Stimulated activated CD8-positive, alpha-beta memory T cell treated with anti-CD3 and anti-CD28 coated beads, Interleukin-15, amount 100 ng/mL, for 1 hour (primary cell): ENCODE measurements around the gene HGF.

Source experiments
- DNase-seq: peaks from one replicate; pipeline ENCODE4 v3.0.0-alpha.2; 2020; ENCODE audit warnings: low read depth

Gene HGF

DNA sequence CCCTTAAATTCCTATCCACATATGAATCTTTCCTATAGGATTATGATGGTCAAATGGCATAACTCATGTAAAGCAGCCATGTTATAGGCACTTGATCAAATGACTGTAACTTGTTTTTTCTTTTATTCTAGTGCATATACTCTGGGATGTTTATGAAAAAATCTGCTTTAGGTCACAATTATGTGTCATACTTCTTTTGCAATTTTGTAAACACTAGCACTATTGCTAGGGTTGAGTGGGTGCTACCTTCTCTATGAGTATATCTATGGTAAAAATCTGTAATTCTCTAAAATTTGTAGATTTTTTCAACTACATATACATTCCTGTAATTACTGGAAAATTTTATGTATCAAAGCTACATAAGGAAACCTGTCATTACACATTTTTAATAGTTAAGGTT, 50.0 kb downstream of the HGF start:
- no peak for DNase-seq

DNA sequence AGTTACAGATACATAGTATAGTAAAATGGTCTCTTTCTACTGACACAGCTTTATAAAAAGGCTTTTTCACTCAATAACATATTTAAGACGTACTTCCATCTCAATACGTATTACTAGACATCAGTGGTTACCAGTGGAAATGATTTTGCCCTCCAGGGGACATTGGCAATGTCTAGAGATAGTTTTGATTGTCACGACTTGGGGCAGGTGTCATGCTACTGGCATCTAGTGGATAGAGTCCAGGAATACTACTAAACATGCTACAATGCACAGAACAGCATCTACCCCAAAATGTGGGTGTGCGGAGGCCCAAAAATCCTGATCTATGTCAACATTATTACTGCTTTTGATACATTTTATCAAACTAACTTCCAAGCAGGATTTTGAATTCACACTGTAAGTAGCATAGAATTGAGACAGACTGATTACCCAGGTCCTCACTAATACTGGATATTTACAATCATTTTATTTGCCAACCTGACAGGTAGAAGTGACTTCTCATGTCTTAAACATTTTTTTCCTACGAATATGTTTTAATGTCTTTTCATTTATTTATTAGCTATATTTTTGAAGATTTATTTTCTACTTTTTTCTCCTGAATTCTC, 53.8 kb downstream of the HGF start:
- DNase-seq, result no peak

DNA sequence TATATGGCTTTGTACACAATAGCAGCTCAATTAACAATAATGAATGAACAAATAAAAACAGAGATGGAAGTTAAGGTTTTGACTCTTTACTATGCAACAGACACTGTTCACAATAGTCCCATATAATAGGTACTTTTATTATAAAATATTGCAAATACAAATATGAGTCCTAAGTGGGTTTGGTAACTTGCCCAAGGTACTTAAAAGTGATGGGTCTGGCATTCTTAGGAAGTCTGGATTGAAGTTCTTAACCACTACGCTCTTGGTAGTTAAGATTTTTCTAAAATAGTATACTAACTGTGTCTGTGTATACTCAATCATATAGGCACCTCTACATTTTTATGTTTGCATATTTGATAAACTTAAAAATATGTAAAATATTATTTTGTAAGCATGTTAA, 55.5 kb downstream of the HGF start:
- DNase-seq, result no peak

DNA sequence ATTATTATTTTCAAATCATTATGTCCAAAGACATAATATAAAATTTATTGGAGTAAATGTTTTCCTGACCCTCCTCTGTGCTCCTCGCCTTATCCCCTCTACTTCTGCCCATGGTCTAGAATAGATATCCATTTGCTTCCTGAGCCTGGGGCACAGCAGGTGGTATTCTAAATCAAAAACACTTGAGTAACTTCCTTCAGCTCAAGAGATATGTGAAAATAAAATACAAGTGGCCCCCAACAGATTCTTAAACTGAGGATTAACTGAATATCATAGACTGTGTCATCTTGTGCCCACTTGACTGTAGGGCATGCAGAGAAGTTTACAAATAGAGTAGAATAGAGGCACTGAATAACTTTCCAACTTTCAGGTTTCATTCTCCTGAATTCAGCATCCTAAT, 59.1 kb downstream of the HGF start:
- DNase-seq, result no peak

DNA sequence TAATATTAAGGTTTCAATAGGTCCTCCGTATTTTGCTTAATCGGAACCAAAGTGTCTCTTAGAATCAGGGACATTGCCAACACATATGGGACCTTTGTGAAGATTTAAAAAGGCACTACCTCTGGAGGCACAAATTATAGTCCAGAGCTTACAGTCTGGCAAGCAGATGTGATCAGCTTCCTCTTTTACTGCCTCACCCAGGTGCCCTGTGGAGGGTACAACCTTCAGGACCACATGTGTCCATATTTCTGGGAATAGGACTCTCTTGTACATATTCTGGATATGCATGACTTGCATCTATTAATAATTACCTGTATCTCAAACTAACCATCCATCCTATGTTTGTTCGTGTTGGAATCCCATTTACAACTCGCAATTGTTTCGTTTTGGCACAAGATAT, 60.0 kb downstream of the HGF start:
- DNase-seq, result no peak

DNA sequence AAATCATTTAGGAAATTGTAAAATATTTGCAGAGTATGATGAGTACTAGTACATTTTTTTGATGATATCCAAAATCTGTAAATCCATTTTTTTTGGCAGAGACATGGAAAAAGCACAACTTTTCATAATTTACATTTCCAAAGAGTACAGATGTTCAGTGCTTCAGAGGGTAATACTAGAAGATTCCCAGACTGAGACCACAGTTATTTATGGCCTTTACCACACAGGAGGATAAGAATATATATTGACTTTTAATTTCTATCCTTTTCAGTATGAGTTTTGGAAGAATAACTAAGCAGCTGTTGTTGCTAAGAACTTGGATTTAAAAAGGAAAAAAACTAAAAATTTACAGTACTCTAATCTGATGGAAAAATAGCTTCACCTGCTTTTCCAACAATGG, 61.9 kb downstream of the HGF start:
- DNase-seq, result no peak

DNA sequence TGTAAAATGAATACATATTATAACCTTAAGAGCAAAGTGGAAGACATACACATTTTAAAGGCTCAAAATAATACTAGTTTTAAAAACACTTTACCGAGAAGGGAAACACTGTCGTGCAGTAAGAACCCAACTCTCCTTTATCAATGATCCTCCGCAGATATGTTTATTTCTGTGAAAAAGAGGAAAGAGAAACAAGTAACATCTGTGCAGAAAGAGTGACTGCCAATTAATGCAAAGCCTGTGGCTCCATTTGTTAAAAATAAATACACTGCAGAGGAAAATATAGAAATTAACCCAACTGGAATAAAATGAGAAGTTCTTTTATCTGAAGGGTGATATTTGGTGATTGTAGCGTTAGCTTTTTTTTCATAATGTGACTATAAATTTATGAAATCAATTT, 62.7 kb downstream of the HGF start:
- DNase-seq, result no peak

DNA sequence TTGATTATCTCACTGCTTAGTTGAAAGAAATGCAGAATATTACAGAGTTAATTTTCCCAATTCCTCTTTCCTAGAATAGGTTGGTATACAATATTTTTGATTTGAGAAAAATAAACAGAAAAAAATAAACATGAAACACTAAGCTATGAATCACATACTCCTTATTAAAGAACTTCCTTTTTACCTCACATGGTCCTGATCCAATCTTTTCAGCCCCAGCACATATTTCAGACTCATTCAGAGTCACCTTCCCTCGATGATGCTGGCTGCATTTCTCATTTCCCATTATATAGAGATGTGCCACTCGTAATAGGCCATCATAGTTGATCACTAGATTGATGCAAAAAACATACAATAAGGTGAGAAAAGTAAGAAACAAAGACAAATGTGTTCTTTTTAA, 64.6 kb downstream of the HGF start:
- no peak for DNase-seq

DNA sequence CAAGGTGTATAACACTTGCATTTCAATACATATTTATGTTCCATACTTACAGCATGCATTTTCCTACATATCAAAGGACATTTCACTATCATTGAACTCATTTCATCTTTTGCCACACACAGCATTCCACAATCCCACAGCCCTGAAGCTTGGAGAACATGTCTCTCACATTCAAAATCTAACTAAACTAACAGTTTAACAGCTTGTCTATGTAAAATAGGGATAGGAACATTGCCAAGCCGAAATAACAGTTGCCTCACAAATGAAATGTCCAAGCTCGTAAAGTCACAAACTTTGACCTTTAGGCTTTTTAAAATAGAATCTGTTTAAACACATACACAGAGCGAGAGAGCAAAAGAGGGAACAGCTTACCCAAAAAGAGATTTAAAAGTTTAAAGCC, 65.3 kb downstream of the HGF start:
- no peak for DNase-seq

DNA sequence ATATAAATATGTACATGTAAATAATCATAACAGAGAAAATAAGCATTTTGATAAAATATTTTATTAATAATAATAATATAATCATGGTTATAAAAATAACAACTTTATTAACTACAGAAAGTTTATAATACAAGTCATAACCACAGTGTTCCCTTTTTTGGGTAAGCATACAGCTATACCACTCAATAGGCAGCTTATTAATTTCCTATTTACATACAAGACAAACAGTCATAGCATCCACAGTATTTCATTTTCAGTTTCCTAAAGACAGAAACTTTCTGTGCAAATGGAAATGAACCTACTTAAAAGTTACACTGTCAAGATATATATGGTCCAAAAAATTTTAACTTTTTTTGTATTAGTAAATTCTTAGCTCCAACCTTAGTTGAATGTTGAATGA, 70.9 kb downstream of the HGF start:
- DNase-seq, result no peak

DNA sequence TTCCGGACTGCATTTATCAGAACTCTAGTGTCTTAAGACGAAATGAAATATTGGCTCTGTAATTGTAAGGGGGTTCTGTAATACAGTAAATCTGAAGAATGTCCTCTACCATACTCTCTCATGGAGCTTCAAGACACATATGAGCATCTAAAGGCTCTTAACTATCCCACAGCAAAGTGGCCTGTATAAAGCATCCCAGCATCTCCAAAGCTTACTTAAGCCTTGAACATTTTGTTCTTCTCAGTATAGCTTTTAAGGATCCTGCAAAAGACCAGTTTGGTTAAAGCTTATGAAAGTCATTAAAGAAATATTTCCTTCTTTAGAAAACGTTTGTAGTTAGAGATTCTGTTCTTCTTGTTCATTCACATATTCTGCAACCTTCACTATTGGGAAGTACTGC, 75.1 kb downstream of the HGF start:
- no peak for DNase-seq

DNA sequence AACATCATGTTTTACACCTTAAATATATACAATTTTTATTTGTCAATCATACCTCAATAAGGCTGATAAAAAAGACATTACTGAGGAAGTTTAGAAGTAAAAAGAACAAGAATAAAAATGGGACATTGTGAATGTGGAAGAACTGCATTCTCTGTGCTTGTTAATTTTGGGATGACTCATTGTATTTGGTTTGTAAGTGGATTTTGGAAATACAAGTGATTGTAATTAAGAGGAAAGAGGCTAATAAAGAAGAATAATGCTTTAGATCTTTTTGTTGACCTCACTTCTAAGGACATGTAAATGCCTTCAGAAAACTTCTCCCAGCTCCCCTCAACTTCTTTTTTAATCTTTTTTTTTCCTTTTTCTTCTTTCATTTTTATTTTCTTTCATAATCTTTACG, 76.0 kb downstream of the HGF start:
- DNase-seq, result no peak

DNA sequence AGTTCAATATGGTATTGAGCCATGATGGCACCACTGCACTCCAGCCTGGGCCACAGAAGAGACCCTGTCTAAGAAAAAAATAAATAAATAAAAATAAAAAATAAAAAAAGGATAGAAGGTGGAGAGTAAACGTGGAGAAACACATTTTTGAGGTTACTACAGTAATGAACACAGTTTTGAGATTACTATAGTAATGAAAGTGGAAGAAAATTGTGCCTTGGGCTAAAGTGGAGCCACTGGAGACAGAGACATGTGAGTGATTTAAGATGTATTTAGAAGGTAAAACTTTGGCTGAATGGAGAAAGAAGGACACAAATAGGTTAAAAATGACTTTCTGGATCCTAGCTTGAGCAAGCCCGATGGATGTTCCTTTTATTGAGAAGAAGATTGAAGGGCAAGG, 76.8 kb downstream of the HGF start:
- no peak for DNase-seq

DNA sequence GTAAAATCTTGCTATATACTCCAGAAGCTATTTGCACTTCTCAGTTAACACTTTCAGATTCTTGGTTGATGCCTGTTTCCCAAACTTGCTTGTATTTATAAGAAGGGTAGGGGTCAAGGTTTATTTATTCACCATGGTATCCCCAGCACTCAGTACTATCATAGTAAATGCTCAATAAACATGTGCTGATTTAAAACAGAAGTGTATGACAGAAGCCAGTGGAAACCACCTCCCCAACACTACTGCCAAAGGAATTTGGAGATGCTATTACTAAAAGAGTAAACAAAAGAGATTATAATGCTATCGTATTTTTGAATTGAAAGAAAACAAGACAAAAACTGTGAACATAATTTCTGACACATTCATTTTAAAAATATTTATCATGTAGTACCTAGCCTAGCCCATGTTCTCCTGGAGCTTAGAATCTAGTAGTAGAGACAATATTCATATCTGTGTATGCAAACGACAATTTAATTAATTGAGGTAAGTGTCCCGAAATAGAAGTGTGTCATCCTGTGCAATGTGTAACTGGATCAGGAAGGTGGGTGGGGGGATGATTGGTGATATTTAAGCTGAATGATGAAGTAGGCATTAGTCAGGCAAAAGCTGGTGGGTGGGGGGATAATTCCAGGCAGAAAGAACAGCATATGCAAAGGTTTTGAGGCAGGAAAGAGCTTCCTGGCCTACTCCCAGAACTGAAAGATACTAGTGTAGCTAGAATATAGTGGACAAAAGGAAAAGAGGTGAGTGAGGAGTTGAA, 77.5 kb downstream of the HGF start:
- DNase-seq, result no peak

DNA sequence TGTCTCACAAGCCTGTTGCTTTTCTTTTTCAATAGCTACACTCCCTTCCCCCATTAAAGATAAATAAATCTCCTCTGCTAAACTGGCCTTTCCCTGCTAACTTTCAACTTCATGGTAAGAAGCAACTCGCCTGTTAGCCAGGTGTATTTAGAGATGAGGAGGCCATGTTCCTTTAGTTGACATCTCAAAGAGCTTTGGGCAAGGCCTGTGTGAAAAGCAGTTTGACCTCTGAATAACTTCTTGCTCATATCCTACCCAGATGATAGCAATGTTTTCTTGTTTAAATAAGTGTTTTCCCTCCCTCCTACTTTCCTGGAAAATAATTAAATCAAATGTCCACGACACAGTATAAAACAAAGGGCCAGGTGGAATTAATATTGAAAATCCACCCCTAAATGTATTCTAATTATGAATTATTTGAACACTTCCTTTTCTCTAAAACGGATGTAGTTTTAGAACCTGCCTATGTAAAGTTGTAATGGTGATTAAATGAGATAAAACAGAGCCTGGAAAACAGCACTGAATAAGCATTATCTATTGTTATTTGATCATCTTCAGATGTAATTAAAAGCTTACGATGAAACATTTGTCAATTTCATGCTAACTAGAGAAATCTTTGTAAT, 78.5 kb downstream of the HGF start:
- no peak for DNase-seq

DNA sequence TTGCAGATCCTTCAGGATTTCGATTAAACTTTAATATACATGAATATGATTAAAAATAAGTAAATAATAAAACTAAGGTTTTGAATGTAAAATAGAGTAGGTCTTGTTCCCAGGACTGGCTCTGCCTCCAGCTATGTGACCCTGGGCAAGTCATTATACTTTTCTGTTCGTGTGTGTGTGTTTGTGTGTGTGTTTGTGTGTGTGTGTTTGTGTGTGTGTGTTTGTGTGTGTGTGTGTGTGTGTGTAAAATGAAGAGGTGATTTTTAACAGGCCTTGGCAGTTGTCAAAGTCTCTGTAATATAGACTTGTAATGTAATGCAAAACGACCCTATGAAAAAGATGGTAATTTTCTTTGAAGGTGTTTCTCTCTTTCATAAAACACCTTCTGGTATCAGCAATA, 79.2 kb downstream of the HGF start:
- DNase-seq, result no peak

DNA sequence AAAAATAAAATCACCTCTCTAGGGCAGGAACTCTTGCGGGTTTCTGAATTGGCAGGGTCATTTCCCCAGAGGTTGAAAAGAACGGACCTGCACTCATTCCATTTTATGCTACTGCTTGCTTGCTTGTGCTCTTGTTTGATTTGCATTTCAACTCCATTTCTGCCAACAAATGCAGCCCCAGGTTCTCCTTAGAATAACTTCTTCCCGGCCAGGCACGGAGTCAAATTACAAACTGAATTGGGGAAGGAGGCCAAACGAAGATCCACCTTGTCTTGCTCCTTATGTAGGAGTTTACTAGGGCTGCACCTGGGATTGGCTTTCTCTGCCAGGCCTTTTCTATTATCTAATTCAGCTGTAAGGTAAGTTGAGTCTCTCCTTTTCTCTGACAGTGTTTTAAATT, 79.6 kb downstream of the HGF start:
- DNase-seq, result no peak

DNA sequence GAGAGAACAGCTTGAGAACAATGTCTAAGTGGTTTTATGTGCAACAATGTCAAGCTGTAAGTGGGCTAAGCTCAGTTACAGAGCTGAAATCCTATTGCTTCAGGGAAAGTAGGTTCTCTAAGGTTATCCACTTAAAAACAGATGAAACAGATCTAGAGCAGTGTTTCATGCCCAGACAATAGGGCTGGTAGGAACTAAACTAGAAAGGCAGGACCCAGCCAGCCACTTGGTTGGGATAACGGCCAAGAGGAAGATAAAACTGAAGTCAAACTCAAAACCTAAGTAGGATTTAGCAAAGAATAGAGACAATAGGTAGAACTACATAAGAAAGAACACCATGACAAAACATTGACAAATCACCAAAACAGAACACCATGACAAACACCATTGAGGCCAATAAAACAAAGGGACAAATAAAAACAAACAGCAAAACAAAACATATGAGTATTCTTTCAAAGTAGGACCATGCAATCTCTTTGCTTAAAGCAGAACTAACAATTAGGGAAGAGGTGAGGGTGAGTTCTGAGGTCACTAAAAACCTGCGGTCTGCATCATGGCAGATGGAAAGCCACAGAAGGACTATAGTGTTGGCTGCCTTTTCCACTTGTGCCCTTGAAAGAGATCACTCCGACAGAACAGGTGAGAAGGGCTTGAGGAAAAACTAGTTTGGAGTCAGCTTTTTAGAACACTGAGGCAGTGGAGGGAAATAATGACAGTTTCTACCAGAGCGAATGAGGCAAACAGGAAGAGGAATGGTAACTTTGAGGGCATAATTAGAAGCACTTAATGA, 81.0 kb downstream of the HGF start:
- DNase-seq, result no peak

DNA sequence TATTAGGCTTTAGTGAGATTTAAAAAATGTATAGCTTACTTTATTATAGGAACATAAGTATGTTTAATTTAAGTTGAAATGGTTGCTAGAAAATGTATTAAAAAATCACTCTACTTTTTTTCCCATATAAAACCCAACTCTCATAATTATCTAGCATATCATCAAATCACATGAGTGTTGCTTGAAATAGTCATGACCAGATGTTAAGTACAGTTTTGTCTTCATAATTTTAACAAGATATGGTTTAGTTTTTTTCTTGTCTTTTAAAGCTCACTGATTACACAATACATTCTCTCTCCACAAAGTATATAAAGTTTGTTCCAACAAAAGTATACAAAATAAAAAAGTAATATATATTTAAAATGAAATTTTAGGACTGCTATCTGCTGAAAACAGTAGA, 82.8 kb downstream of the HGF start:
- DNase-seq, result no peak

DNA sequence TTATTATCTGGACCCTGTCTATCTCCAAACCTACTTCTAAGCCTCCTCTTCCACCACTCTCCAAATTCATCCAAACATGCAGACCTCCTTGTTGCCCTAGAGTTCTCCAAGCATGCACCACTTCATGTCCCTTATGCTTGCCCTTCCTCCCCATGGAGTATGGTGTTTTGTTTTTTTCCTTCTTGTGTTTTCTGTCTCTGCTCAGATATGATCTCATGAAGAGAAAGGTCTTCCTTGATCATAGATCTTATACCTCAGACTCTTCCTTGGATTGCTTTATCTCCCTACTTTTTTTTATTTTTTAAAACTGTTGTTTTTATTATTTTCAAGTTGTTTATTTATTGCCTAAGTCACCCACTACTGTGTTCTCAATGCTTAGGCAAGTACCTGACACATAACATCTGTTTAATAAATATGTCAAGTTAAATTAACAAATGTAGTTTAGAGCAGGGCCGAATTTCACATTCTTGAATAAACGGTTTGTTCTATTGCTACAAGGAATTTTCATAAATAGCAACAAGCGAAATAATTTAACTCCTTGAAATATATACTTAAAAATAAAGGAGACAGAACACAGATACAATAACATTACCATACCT, 84.5 kb downstream of the HGF start:
- DNase-seq, result no peak

DNA sequence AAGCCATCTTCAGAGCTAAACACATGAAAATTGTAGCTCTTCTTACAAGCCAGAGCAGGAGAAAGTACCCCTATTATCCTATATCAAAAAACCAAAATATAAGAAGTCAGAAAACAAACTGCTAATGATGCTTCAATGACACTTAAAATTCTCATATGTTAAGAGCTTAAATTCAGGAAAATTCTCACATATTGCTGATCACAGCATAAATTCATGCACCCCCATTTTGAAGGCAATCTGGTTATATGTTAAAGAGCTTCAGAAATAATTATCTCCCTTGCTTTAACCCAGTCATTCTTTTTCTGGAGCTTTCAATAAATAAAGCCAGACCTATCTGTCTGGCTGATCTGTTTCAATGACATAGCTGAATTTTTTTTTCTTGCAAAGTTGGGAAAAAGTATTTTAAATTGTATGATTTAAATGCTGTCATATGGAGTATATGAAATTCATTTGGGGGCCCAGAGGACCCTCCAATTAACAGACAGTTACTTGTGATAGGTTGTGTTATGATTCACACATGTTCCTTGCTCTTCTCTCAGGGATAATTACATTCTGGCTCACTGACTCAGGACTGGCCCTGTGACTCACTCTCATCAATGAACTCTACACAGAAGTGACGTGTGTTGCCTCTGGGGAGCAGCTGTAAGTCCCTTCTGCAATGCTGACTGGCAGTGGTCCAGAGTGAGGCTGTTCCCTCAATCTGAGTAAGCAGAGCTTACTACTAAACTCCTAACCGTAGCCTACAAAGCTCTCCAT, 85.2 kb downstream of the HGF start:
- no peak for DNase-seq

DNA sequence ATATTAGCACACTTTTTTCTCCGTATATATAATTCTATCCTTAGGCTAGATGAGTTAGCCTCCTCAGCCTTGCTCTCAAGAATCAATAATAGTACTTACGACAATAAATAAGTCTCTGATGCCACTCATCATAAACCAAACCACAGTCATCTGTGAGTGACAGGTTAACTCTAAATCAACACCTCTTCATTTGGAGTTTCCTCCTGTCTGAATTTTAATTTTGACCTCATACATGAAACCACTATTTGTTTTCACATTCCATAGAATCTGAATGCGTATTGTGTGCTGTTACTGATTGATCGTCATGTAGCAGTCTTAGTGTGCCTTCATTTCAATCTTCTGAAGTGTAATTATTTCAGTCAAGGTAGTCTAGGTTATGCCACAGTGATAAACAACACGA, 85.8 kb downstream of the HGF start:
- DNase-seq, result no peak
